ENCODE results near the gene GRM8. TPM values are rescaled to one million over a fixed set of nuclear protein-coding genes. Genes with fewer than 3 reads are reported as not detected.

Gene GRM8
- total and polyA plus RNA-seq, 9 of the 15 experiments (the other 6 are each of a cell fraction or from before 2014, with no cell fraction given), result 0.13 TPM; not detected in 7

GRCh38 chr7:126667742-126668366 is 584.9 kb downstream of the GRM8 start (continued):
- TF ChIP-seq ZNF318 (IDR thresholded peaks at IDR 0.05; ENCODE audit: borderline replicate concordance in 1 of 2, low read depth in 1 of 2), result no peak
- TF ChIP-seq, protein P1, sequence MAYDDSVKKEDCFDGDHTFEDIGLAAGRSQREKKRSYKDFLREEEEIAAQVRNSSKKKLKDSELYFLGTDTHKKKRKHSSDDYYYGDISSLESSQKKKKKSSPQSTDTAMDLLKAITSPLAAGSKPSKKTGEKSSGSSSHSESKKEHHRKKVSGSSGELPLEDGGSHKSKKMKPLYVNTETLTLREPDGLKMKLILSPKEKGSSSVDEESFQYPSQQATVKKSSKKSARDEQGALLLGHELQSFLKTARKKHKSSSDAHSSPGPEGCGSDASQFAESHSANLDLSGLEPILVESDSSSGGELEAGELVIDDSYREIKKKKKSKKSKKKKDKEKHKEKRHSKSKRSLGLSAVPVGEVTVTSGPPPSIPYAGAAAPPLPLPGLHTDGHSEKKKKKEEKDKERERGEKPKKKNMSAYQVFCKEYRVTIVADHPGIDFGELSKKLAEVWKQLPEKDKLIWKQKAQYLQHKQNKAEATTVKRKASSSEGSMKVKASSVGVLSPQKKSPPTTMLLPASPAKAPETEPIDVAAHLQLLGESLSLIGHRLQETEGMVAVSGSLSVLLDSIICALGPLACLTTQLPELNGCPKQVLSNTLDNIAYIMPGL (CRISPR knock-in tag; IDR thresholded peaks at IDR 0.05), result 0 out of 2 replicates have a peak, but pooled peaks have one; percentile 32
- no peak for TF ChIP-seq TSHZ1 (CRISPR knock-in tag; IDR thresholded peaks at IDR 0.05)
- TF ChIP-seq EWSR1 (IDR thresholded peaks at IDR 0.05; ENCODE audit: borderline replicate concordance, low read depth, partially characterized antibody), result no peak
- no peak for TF ChIP-seq ID3 (CRISPR knock-in tag; IDR thresholded peaks at IDR 0.05)
- no peak for TF ChIP-seq ID3 (tag; IDR thresholded peaks at IDR 0.05)
- no peak for TF ChIP-seq PHF21A (IDR thresholded peaks at IDR 0.05; ENCODE audit: borderline replicate concordance, low read depth)
- TF ChIP-seq, protein P2, sequence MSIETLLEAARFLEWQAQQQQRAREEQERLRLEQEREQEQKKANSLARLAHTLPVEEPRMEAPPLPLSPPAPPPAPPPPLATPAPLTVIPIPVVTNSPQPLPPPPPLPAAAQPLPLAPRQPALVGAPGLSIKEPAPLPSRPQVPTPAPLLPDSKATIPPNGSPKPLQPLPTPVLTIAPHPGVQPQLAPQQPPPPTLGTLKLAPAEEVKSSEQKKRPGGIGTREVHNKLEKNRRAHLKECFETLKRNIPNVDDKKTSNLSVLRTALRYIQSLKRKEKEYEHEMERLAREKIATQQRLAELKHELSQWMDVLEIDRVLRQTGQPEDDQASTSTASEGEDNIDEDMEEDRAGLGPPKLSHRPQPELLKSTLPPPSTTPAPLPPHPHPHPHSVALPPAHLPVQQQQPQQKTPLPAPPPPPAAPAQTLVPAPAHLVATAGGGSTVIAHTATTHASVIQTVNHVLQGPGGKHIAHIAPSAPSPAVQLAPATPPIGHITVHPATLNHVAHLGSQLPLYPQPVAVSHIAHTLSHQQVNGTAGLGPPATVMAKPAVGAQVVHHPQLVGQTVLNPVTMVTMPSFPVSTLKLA (conservative IDR thresholded peaks at IDR 0.05), result peak; percentile 17 to 42; a peak in 1 of 4 replicates
- no peak for TF ChIP-seq SREBF1 (IDR thresholded peaks at IDR 0.05; ENCODE audit: borderline replicate concordance, low read depth, low read length)
- no peak for TF ChIP-seq ZNF79 (CRISPR knock-in tag; IDR thresholded peaks at IDR 0.05; ENCODE audit: low read depth)

All from K562 (cell line).